Measurements from ENCODE around the gene DAPP1. TPM values are rescaled to one million over a fixed set of nuclear protein-coding genes. Genes with fewer than 3 reads are reported as not detected.

The DAPP1 gene
- total and polyA plus RNA-seq, 2 donors (not counting 1 experiment from before 2014, with no cell fraction given) = not detected

DNA sequence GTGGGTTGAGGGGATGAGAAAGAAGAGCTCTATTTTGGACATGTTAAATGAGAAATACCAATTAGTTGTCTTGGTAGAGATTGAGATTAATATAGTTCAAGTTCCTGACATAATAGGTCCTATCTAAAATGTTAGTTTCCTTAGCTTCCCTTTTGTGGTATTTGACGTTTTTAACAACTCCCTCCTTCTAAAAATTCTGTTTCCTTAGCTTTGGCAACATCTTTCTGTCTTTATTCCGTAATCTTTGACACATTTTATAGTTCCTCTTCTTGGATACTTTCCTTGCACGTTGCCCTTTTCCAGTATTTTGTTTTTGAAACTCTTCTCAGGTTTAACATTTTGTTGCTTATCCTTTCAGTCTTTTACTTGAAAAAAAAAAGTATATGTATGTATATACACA, 40.7 kb downstream of the DAPP1 start:
- peaks cover 2% of the 10 kb centered on the region for H3K27me3 ChIP-seq (ENCODE audit: control insufficient read depth, insufficient read depth, low read length)
- H3K36me3 ChIP-seq (ENCODE audit: control insufficient read depth, insufficient read depth, low read length) = no peaks in the 10 kb centered on the region
- no peaks in the 10 kb centered on the region for H3K79me2 ChIP-seq (ENCODE audit: control insufficient read depth, insufficient read depth, low read length)
- no peaks in the 10 kb centered on the region for H4K20me1 ChIP-seq (ENCODE audit: control insufficient read depth, extremely low read depth, insufficient read depth, low read length)
- TF ChIP-seq EZH2 (IDR thresholded peaks at IDR 0.05; ENCODE audit: low read length, missing control alignments) = no peak
- TF ChIP-seq, protein P1, sequence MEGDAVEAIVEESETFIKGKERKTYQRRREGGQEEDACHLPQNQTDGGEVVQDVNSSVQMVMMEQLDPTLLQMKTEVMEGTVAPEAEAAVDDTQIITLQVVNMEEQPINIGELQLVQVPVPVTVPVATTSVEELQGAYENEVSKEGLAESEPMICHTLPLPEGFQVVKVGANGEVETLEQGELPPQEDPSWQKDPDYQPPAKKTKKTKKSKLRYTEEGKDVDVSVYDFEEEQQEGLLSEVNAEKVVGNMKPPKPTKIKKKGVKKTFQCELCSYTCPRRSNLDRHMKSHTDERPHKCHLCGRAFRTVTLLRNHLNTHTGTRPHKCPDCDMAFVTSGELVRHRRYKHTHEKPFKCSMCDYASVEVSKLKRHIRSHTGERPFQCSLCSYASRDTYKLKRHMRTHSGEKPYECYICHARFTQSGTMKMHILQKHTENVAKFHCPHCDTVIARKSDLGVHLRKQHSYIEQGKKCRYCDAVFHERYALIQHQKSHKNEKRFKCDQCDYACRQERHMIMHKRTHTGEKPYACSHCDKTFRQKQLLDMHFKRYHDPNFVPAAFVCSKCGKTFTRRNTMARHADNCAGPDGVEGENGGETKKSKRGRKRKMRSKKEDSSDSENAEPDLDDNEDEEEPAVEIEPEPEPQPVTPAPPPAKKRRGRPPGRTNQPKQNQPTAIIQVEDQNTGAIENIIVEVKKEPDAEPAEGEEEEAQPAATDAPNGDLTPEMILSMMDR (conservative IDR thresholded peaks at IDR 0.05 in 1 of 2, IDR thresholded peaks at IDR 0.05 in 1 of 2; ENCODE audit: low read depth in 1 of 2, low read length in 2 of 2) = no peak
- H3K4me3 ChIP-seq (replicated peaks in 1 of 4; ENCODE audit: control extremely low read depth in 1 of 4, insufficient read depth in 1 of 4, low read depth in 3 of 4, low read length in 4 of 4) = no peak overlapping the region
- H3K9ac ChIP-seq (ENCODE audit: insufficient read depth, low read length) = no peak overlapping the region
- DNase-seq (ENCODE audit: low read depth in 2 of 2) = no peak
- no peaks in the 10 kb centered on the region for H3K9me3 ChIP-seq (ENCODE audit: control insufficient read depth, insufficient read depth, low read depth, low read length)
- H2AFZ ChIP-seq (ENCODE audit: low read length) = no peak overlapping the region
- H3K4me1 ChIP-seq (ENCODE audit: control insufficient read depth, extremely low read depth, insufficient read depth, low read length) = no peaks in the 10 kb centered on the region
- H3K4me2 ChIP-seq (ENCODE audit: extremely low read depth, insufficient read depth, low read length) = no peak overlapping the region
- H3K27ac ChIP-seq (ENCODE audit: insufficient read depth, low read length) = no peak overlapping the region

- Histone ChIP-seq H4K20me1 (ENCODE audit: control insufficient read depth, extremely low read depth, insufficient read depth, low read length) (no peaks in the 10 kb centered on the region), H3K9ac (ENCODE audit: insufficient read depth, low read length) (no peak overlapping the region), H3K9me3 (ENCODE audit: control insufficient read depth, insufficient read depth, low read depth, low read length) (no peaks in the 10 kb centered on the region), H3K4me2 (ENCODE audit: extremely low read depth, insufficient read depth, low read length) (no peak overlapping the region), H2AFZ (ENCODE audit: low read length) (no peak overlapping the region), H3K36me3 (ENCODE audit: control insufficient read depth, insufficient read depth, low read length) (no peaks in the 10 kb centered on the region), H3K4me1 (ENCODE audit: control insufficient read depth, extremely low read depth, insufficient read depth, low read length) (no peaks in the 10 kb centered on the region), H3K27ac (ENCODE audit: insufficient read depth, low read length) (no peak overlapping the region), H3K4me3 (replicated peaks in 1 of 4; ENCODE audit: control extremely low read depth in 1 of 4, insufficient read depth in 1 of 4, low read depth in 3 of 4, low read length in 4 of 4) (no peak overlapping the region), H3K79me2 (ENCODE audit: control insufficient read depth, insufficient read depth, low read length) (no peaks in the 10 kb centered on the region), H3K27me3 (ENCODE audit: control insufficient read depth, insufficient read depth, low read length) (peaks cover 2% of the 10 kb centered on the region)
- no peak for DNase-seq (ENCODE audit: low read depth in 2 of 2)
- TF ChIP-seq, protein P1 (conservative IDR thresholded peaks at IDR 0.05 in 1 of 2, IDR thresholded peaks at IDR 0.05 in 1 of 2; ENCODE audit: low read depth in 1 of 2, low read length in 2 of 2) = no peak
- TF ChIP-seq EZH2 (IDR thresholded peaks at IDR 0.05; ENCODE audit: low read length, missing control alignments) = no peak
Observed at GRCh38 chr4:99859618-99860017, 43.0 kb downstream of the DAPP1 start.

DNA sequence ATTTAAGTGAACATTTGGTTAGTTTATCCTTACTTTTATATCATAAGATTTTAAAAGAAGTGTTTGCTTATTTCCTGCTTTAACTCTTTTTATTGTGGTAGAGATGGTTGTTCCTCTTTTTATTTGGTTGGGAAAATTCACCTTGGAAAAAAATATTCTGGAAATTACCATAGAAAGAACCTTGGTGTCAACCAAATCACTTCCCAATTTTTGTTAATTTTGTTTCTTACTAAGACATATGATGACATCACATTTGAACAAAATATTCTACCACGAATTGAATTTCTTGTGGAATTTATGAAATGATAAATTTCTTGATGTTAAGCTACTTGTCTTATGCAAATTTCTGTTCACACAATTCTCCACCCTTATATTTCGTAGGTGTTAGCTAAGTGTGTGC, 43.9 kb downstream of the DAPP1 start:
- Histone ChIP-seq H3K27ac (ENCODE audit: insufficient read depth, low read length) (no peak overlapping the region), H3K79me2 (ENCODE audit: control insufficient read depth, insufficient read depth, low read length) (no peaks in the 10 kb centered on the region), H3K4me2 (ENCODE audit: extremely low read depth, insufficient read depth, low read length) (no peak overlapping the region), H3K9me3 (ENCODE audit: control insufficient read depth, insufficient read depth, low read depth, low read length) (no peaks in the 10 kb centered on the region), H4K20me1 (ENCODE audit: control insufficient read depth, extremely low read depth, insufficient read depth, low read length) (no peaks in the 10 kb centered on the region), H3K4me3 (replicated peaks in 1 of 4; ENCODE audit: control extremely low read depth in 1 of 4, insufficient read depth in 1 of 4, low read depth in 3 of 4, low read length in 4 of 4) (no peak overlapping the region), H3K9ac (ENCODE audit: insufficient read depth, low read length) (no peak overlapping the region), H3K27me3 (ENCODE audit: control insufficient read depth, insufficient read depth, low read length) (peaks cover 2% of the 10 kb centered on the region), H3K36me3 (ENCODE audit: control insufficient read depth, insufficient read depth, low read length) (no peaks in the 10 kb centered on the region), H3K4me1 (ENCODE audit: control insufficient read depth, extremely low read depth, insufficient read depth, low read length) (no peaks in the 10 kb centered on the region), H2AFZ (ENCODE audit: low read length) (no peak overlapping the region)
- TF ChIP-seq EZH2 (IDR thresholded peaks at IDR 0.05; ENCODE audit: low read length, missing control alignments) = no peak
- TF ChIP-seq, protein P1 (conservative IDR thresholded peaks at IDR 0.05 in 1 of 2, IDR thresholded peaks at IDR 0.05 in 1 of 2; ENCODE audit: low read depth in 1 of 2, low read length in 2 of 2) = no peak
- no peak for DNase-seq (ENCODE audit: low read depth in 2 of 2)

Data from fibroblast of lung (primary cell).